ENCODE data around the gene FKBP15. TPM values are rescaled to one million over a fixed set of nuclear protein-coding genes. Genes with fewer than 3 reads are reported as not detected.

Gene FKBP15
- total RNA-seq, 3 donors from 2014 or later, result 26.6 to 30.9 (median 26.8) TPM

DNA sequence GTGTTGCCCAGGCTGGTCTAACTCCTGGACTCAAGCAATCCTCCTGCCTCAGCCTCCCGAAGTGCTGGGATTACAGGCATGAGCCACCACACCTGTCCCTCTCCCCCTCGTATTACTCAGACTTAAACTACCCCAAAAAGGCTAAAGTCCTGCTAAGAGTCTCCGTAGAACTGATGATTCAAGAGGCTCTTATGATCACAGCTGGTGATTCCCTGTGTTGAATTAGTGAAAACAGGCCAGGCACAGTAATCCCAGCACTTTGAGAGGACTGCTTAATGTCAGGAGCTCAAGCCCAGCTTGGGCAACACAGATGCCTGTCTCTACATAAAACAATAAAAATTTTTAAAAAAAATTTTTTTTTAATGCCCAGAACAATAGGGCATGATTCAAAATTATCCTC is 45.1 kb upstream of the FKBP15 start:
- peak; percentile 53 for ATAC-seq
- no peak for TF ChIP-seq CTCF (IDR thresholded peaks at IDR 0.05)
- Histone ChIP-seq H3K9me3 (no peaks in the 10 kb centered on the region), H3K4me3 (no peak overlapping the region), H3K36me3 (ENCODE audit: low read depth) (peaks cover 3% of the 10 kb centered on the region), H3K4me1 (ENCODE audit: low read depth) (peaks cover 21% of the 10 kb centered on the region)
- no peak for DNase-seq
- intact Hi-C loops (cut with DNase I, micrococcal nuclease), result no loop called here

DNA sequence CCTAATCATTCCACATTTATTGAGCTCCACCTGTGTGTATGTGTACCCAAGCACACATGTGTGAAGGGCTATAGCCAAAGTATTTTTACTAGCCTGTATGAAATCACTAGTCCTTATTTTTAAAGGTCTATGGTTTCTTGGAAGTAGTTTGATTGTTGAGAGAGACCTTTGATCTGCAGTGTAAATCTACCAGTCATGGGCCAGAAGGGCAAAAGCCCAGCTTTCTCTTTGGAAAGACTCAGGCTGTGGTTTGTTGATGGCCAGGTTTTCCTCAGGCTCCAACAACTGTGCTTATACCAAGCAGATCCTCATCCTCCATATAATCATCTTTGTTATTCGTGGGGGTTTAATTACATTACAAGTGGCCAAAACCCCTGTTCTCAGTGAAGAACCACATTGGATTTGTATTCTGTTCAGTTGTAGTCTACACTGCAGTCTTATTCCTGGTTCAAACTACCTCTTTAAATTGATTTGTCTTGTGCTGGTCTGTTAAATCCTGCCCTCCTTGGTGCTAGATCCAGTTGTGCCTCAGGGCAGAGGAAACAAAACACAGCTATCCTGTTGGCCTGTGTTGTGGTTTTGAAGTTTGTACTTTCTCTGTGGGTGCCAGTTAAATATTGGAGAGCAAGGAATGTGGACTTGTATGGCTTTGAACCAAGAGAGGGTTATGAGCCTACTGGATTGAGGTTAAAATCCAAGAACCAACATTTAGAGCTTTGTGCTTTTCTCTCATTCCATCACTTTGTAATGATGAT is 41.0 kb upstream of the FKBP15 start:
- H3K9me3 ChIP-seq, result no peaks in the 10 kb centered on the region
- no peaks in the 10 kb centered on the region for H3K36me3 ChIP-seq (ENCODE audit: low read depth)
- DNase-seq (no peak), ATAC-seq (peak; percentile 74)
- TF ChIP-seq CTCF (IDR thresholded peaks at IDR 0.05), result no peak
- intact Hi-C loops (cut with DNase I, micrococcal nuclease), result no loop called here
- no peaks in the 10 kb centered on the region for H3K4me1 ChIP-seq (ENCODE audit: low read depth)
- no peak overlapping the region for H3K4me3 ChIP-seq

DNA sequence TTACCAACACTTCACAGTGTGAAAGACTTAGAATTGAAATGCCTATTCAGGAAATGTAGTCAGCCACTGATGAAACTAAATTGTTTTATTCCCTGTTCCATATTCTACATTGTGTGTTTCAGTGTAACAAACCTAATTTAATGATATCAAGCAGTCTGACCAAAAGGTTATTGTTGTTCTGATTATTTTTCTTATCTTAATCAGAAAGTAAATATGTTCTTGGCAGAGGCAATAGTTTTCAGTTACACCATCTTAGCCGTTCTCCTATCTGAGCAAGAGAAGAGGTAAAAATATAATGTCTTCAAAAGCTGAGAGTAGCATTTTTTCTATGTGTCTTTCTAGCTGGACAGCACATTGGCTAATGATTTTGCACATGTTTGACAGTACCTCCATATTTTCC is 37.2 kb upstream of the FKBP15 start:
- H3K4me3 ChIP-seq, result no peak overlapping the region
- no peaks in the 10 kb centered on the region for H3K4me1 ChIP-seq (ENCODE audit: low read depth)
- intact Hi-C loops (cut with DNase I, micrococcal nuclease), result no loop called here
- H3K9me3 ChIP-seq, result no peaks in the 10 kb centered on the region
- H3K36me3 ChIP-seq (ENCODE audit: low read depth), result no peaks in the 10 kb centered on the region
- DNase-seq (no peak), ATAC-seq (no peak)
- TF ChIP-seq CTCF (IDR thresholded peaks at IDR 0.05), result no peak

DNA sequence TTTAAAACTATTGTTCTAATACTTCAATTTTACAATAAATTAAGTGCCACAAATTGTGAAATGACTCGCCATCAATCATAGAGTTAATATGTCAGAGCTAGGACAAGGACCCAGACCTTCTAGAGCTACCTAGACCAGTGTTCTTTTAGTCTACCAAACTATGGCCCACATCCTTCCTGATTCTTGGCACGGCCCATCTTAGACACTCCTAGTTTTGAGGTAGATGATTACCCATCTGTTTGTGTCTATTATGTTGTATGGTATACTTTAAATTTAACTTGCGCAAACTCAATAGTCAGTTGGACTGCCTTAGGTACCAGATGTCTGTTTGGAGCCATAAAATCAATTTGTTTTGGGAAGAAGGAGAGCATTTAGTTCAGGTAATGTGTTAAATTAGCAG is 36.8 kb upstream of the FKBP15 start:
- ATAC-seq, result peak; percentile 58
- Histone ChIP-seq H3K9me3 (no peaks in the 10 kb centered on the region), H3K4me1 (ENCODE audit: low read depth) (no peaks in the 10 kb centered on the region), H3K36me3 (ENCODE audit: low read depth) (no peaks in the 10 kb centered on the region), H3K4me3 (no peak overlapping the region)
- intact Hi-C loops (cut with DNase I, micrococcal nuclease), result no loop called here
- TF ChIP-seq CTCF (IDR thresholded peaks at IDR 0.05), result no peak
- no peak for DNase-seq

- no peaks in the 10 kb centered on the region for H3K4me1 ChIP-seq (ENCODE audit: low read depth)
- H3K36me3 ChIP-seq (ENCODE audit: low read depth), result no peaks in the 10 kb centered on the region
- H3K4me3 ChIP-seq, result no peak overlapping the region
- intact Hi-C loops (cut with DNase I, micrococcal nuclease), result no loop called here
- TF ChIP-seq CTCF (IDR thresholded peaks at IDR 0.05), result no peak
- H3K9me3 ChIP-seq, result no peaks in the 10 kb centered on the region
- DNase-seq (no peak), ATAC-seq (peak; percentile 28)
Observed at GRCh38 chr9:113255438-113255837, 34.4 kb upstream of the FKBP15 start.

Measured in mucosa of descending colon (tissue), 3 donors.